SH-SY5Y (cell line): ENCODE data around the gene ONECUT3.

Source experiments
- GATA2 ChIP-seq: IDR thresholded peaks from 2 replicates; pipeline ENCODE4 v1.6.1; 2011; ENCODE audit warnings: mild to moderate bottlenecking, low read depth, low read length
- GATA3 ChIP-seq: IDR thresholded peaks from 2 replicates; pipeline ENCODE4 v1.6.1; 2011; ENCODE audit warnings: low read depth, mild to moderate bottlenecking, low read length, moderate library complexity

- TF ChIP-seq GATA2 (no peak), GATA3 (no peak)
Measured at GRCh38 chr19:1754018-1754635, 821 bp downstream of the ONECUT3 start.
